Measurements from ENCODE around the gene GPAM.

Gene GPAM, protein sequence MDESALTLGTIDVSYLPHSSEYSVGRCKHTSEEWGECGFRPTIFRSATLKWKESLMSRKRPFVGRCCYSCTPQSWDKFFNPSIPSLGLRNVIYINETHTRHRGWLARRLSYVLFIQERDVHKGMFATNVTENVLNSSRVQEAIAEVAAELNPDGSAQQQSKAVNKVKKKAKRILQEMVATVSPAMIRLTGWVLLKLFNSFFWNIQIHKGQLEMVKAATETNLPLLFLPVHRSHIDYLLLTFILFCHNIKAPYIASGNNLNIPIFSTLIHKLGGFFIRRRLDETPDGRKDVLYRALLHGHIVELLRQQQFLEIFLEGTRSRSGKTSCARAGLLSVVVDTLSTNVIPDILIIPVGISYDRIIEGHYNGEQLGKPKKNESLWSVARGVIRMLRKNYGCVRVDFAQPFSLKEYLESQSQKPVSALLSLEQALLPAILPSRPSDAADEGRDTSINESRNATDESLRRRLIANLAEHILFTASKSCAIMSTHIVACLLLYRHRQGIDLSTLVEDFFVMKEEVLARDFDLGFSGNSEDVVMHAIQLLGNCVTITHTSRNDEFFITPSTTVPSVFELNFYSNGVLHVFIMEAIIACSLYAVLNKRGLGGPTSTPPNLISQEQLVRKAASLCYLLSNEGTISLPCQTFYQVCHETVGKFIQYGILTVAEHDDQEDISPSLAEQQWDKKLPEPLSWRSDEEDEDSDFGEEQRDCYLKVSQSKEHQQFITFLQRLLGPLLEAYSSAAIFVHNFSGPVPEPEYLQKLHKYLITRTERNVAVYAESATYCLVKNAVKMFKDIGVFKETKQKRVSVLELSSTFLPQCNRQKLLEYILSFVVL

DNA sequence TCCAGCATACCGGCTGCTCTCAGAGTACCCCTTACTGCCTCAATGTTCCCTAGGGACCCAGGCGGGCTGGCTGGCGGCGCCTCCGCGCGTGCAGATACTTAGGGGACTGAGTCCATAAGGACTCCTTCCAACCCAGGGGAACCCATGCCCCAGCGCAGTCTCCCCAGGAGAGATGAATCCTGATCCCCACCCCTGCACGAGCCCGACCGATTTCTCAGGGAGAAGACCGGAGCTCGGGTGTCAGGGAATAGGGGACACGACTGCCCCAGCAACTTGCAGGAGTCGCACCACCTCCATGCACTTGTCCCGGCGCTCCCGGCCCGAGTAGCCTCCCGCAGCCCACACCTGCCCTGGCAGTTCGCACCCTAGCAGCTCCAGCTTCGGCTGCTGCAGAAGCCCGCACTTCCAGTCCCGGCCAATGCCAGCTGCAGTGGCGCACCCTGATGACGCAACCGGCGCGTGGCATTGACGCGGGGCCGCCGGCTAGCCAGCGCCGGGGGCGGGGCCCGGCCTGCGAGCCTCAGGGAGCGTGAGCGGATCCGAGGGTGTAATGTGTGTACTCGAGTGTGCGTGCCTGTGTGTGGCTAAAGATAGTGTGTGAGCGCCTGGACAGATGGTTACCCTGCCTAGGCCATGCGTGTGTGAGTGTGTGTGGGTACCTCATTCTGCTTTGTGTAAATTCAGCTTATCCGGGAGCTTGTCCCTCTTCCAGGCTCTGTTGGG, at the start of gene GPAM:
GPAM (minus strand) TSS at position 437 of the 723 bp plus-strand sequence. CDS start 1,981 bp downstream, outside the sequence.
- H3K9me3 ChIP-seq (replicated peaks; ENCODE audit: insufficient read depth, low read length) = no peaks in the 10 kb centered on the region
- 0 out of 2 replicates have a peak, but pooled peaks cover 5% of the 10 kb centered on the region for H3K4me1 ChIP-seq (ENCODE audit: low read length)
- peak within 1 kb of the TSS; percentile 89 for H3K4me3 ChIP-seq (ENCODE audit: low read length)
- H3K27ac ChIP-seq (ENCODE audit: low read length) = peak within 1 kb of the TSS; percentile 38; the same call in 1 of the 2 replicates
- no peak for TF ChIP-seq EZH2phosphoT487 (IDR thresholded peaks at IDR 0.05; ENCODE audit: low read length)
- TF ChIP-seq, protein P1, sequence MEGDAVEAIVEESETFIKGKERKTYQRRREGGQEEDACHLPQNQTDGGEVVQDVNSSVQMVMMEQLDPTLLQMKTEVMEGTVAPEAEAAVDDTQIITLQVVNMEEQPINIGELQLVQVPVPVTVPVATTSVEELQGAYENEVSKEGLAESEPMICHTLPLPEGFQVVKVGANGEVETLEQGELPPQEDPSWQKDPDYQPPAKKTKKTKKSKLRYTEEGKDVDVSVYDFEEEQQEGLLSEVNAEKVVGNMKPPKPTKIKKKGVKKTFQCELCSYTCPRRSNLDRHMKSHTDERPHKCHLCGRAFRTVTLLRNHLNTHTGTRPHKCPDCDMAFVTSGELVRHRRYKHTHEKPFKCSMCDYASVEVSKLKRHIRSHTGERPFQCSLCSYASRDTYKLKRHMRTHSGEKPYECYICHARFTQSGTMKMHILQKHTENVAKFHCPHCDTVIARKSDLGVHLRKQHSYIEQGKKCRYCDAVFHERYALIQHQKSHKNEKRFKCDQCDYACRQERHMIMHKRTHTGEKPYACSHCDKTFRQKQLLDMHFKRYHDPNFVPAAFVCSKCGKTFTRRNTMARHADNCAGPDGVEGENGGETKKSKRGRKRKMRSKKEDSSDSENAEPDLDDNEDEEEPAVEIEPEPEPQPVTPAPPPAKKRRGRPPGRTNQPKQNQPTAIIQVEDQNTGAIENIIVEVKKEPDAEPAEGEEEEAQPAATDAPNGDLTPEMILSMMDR (IDR thresholded peaks at IDR 0.05; ENCODE audit: low read length) = no peak
- TF ChIP-seq EZH2 (optimal IDR thresholded peaks at IDR 0.05; ENCODE audit: low read depth, low read length) = no peak
- H3K9ac ChIP-seq (ENCODE audit: low read length) = peak within 1 kb of the TSS; percentile 72
- H3K4me2 ChIP-seq (ENCODE audit: low read depth, low read length) = peak within 1 kb of the TSS; percentile 95
- no peaks in the 10 kb centered on the region for H3K36me3 ChIP-seq (replicated peaks; ENCODE audit: insufficient read depth, low read length)
- H3K9me2 ChIP-seq (replicated peaks; ENCODE audit: insufficient read depth, low read length) = no peaks in the 10 kb centered on the region
- no peaks in the 10 kb centered on the region for H4K20me1 ChIP-seq (ENCODE audit: insufficient read depth, low read length)
- peaks cover 9% of the 10 kb centered on the region; the same call in 1 of the 2 replicates for H3F3A ChIP-seq (ENCODE audit: insufficient read depth, low read length)
- peak within 1 kb of the TSS; percentile 89 for H2AFZ ChIP-seq (ENCODE audit: low read length)
- H3K79me2 ChIP-seq (ENCODE audit: low read length) = no peaks in the 10 kb centered on the region
- DNase-seq = peak; percentile 94
- H3K27me3 ChIP-seq (replicated peaks; ENCODE audit: insufficient read depth, low read length) = no peaks in the 10 kb centered on the region

DNA sequence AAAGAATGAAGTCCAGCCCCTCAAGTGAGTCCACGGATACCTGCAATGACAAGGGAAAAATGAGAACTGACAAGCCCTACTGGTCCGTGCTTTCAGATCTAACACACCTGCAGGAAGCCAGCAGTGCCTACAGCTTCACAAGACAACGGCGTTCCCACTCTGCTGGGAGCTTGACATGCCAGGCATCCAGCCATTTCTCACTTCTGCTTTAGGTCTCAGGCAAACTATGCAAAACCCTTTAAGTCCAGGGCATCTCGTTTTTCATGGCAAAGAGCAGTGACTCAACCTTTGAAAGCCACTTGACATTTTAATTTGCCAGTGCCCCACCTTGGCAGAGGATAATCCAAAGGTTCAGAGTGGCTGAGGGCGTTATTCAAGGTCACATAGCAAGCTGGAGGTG, 49.1 kb upstream of the GPAM start:
- Histone ChIP-seq H2AFZ (ENCODE audit: low read length) (no peak overlapping the region), H3K4me1 (ENCODE audit: low read length) (no peaks in the 10 kb centered on the region)
- no peak for DNase-seq

More for the DNA sequence above, 49.1 kb upstream of the GPAM start:
- Histone ChIP-seq H3K27me3 (replicated peaks; ENCODE audit: insufficient read depth, low read length) (no peaks in the 10 kb centered on the region), H3K9me3 (replicated peaks; ENCODE audit: insufficient read depth, low read length) (no peaks in the 10 kb centered on the region), H3K36me3 (replicated peaks; ENCODE audit: insufficient read depth, low read length) (no peaks in the 10 kb centered on the region), H3K4me3 (ENCODE audit: low read length) (no peak overlapping the region), H3K9ac (ENCODE audit: low read length) (no peak overlapping the region), H4K20me1 (ENCODE audit: insufficient read depth, low read length) (no peaks in the 10 kb centered on the region), H3K27ac (ENCODE audit: low read length) (no peak overlapping the region), H3K79me2 (ENCODE audit: low read length) (no peaks in the 10 kb centered on the region), H3K4me2 (ENCODE audit: low read depth, low read length) (no peak overlapping the region), H3K9me2 (replicated peaks; ENCODE audit: insufficient read depth, low read length) (no peaks in the 10 kb centered on the region), H3F3A (ENCODE audit: insufficient read depth, low read length) (no peaks in the 10 kb centered on the region)
- TF ChIP-seq EZH2 (optimal IDR thresholded peaks at IDR 0.05; ENCODE audit: low read depth, low read length) (no peak), EZH2phosphoT487 (IDR thresholded peaks at IDR 0.05; ENCODE audit: low read length) (no peak)
- TF ChIP-seq, protein P1 (IDR thresholded peaks at IDR 0.05; ENCODE audit: low read length) = no peak

Data from MM.1S (cell line).